Endodermal cell (in vitro differentiated cells): ENCODE measurements around the gene RSPH9. TPM values are rescaled to one million over a fixed set of nuclear protein-coding genes. Genes with fewer than 3 reads are reported as not detected.

Experiments used
- DNase-seq: peaks from one replicate; pipeline ENCODE4 v3.0.0-alpha.2; 2017
- H3K27ac ChIP-seq: 2 replicates; pipeline ENCODE4 v1.5.1; 2013; ENCODE audit warnings: mild to moderate bottlenecking, low read depth, low read length, moderate library complexity
- H3K27me3 ChIP-seq: 2 replicates; pipeline ENCODE4 v1.6.1; 2013; ENCODE audit warnings: mild to moderate bottlenecking, low read length, moderate library complexity; ENCODE audit not compliant: insufficient read depth, control insufficient read depth, poor library complexity, severe bottlenecking
- H3K36me3 ChIP-seq: 2 replicates; pipeline ENCODE4 v1.7.0; 2013; ENCODE audit warnings: mild to moderate bottlenecking, low read length, moderate library complexity; ENCODE audit not compliant: control insufficient read depth, insufficient read depth
- H3K4me1 ChIP-seq: one replicate; pipeline ENCODE4 v1.7.0; 2013; ENCODE audit warnings: low read length; ENCODE audit not compliant: control insufficient read depth, insufficient read depth
- H3K4me3 ChIP-seq: 2 replicates; pipeline ENCODE4 v1.5.1; 2013; ENCODE audit warnings: mild to moderate bottlenecking, low read length, moderate library complexity
- H3K9ac ChIP-seq: 2 replicates; pipeline ENCODE4 v1.6.1; 2013; ENCODE audit warnings: mild to moderate bottlenecking, low read length, moderate library complexity; ENCODE audit not compliant: poor library complexity, severe bottlenecking; ENCODE audit errors: extremely low read depth
- H3K9me3 ChIP-seq: 2 replicates; pipeline ENCODE4 v1.6.1; 2013; ENCODE audit warnings: mild to moderate bottlenecking, low read length, moderate library complexity; ENCODE audit not compliant: control insufficient read depth
- H3K27ac Mint-ChIP-seq: 2 replicates; pipeline ENCODE4 v1.8.0; 2020; ENCODE audit warnings: mixed read lengths
- H3K27me3 Mint-ChIP-seq: 2 replicates; pipeline ENCODE4 v1.8.0; 2021; ENCODE audit warnings: mild to moderate bottlenecking, mixed read lengths; ENCODE audit not compliant: insufficient read depth
- H3K36me3 Mint-ChIP-seq: 2 replicates; pipeline ENCODE4 v1.8.0; 2020; ENCODE audit warnings: low read depth, mixed read lengths
- H3K4me1 Mint-ChIP-seq: 2 replicates; pipeline ENCODE4 v1.8.0; 2020; ENCODE audit warnings: mixed read lengths
- H3K4me3 Mint-ChIP-seq: 2 replicates; pipeline ENCODE4 v1.8.0; 2020; ENCODE audit warnings: mild to moderate bottlenecking, moderate library complexity, mixed read lengths
- H3K9me3 Mint-ChIP-seq: 2 replicates; pipeline ENCODE4 v1.8.0; 2020; ENCODE audit warnings: mild to moderate bottlenecking, mixed read lengths
- CTCF ChIP-seq: fragments of 200-600 bp; sonication (generic); conservative IDR thresholded peaks from 2 replicates; pipeline ENCODE4 v1.5.0; 2021; ENCODE audit warnings: antibody characterized with exemption, mild to moderate bottlenecking
- WGBS, 2 experiments: methylation state at CpG; one replicate each; pipeline versions ENCODE4 v1.1.5 to v1.1.7; 2013; ENCODE audit warnings: missing lambda C conversion rate in 2 of 2, mixed read lengths in 1 of 2; ENCODE audit not compliant: insufficient coverage in 1 of 2, insufficient read length in 1 of 2; 5-methylcytosine and 5-hydroxymethylcytosine counted together
- total RNA-seq, 2 donors: library from RNA; stranded (reverse); fragmentation: NEBNext Ultra II Directional in 1 of 2; extraction: Animal tissue kit (Norgen Biotek cat#: 25700) in 1 of 2; gene quantifications; 2 replicates in 1 of 2; 3 replicates in 1 of 2; pipeline ENCODE4 v1.2.1, GENCODE V29; 2021

RSPH9 gene
- total RNA-seq, 2 donors from 2014 or later = 0.44 to 0.64 TPM

GRCh38 chr6:43614396-43614730 is 30.5 kb upstream of the RSPH9 start:
- no peak overlapping the region for H3K4me3 Mint-ChIP-seq
- H3K36me3 ChIP-seq = peaks cover 69% of the 10 kb centered on the region
- peaks cover 2% of the 10 kb centered on the region for H3K4me1 Mint-ChIP-seq
- 88 to 100% methylated on average over 1 to 3 of the region's 3 CpGs for WGBS, 2 experiments
- no peaks in the 10 kb centered on the region for H3K9me3 Mint-ChIP-seq
- H3K27me3 ChIP-seq = no peaks in the 10 kb centered on the region
- H3K9me3 ChIP-seq = no peaks in the 10 kb centered on the region
- H3K36me3 Mint-ChIP-seq = peaks cover 17% of the 10 kb centered on the region
- no peak for TF ChIP-seq CTCF
- no peaks in the 10 kb centered on the region for H3K27me3 Mint-ChIP-seq
- no peak overlapping the region for H3K9ac ChIP-seq
- no peak for DNase-seq
- no peak overlapping the region for H3K27ac Mint-ChIP-seq
- H3K27ac ChIP-seq = no peak overlapping the region
- no peaks in the 10 kb centered on the region for H3K4me1 ChIP-seq
- H3K4me3 ChIP-seq = no peak overlapping the region

GRCh38 chr6:43616725-43617472 is 27.9 kb upstream of the RSPH9 start:
- H3K27ac ChIP-seq = no peak overlapping the region
- Mint-ChIP-seq H3K9me3 (no peaks in the 10 kb centered on the region), H3K4me3 (no peak overlapping the region), H3K27me3 (no peaks in the 10 kb centered on the region), H3K4me1 (no peaks in the 10 kb centered on the region), H3K36me3 (peaks cover 35% of the 10 kb centered on the region), H3K27ac (no peak overlapping the region)
- H3K4me1 ChIP-seq = no peaks in the 10 kb centered on the region
- H3K9ac ChIP-seq = no peak overlapping the region
- H3K4me3 ChIP-seq = no peak overlapping the region
- peaks cover 75% of the 10 kb centered on the region for H3K36me3 ChIP-seq
- H3K27me3 ChIP-seq = no peaks in the 10 kb centered on the region
- DNase-seq = no peak
- no peak for TF ChIP-seq CTCF
- no peaks in the 10 kb centered on the region for H3K9me3 ChIP-seq
- WGBS, 2 experiments = 96 to 100% methylated on average over 7 to 9 of the region's 9 CpGs

GRCh38 chr6:43621078-43621835 is 23.6 kb upstream of the RSPH9 start:
- TF ChIP-seq CTCF = no peak
- H3K4me3 ChIP-seq = no peak overlapping the region
- peaks cover 84% of the 10 kb centered on the region for H3K36me3 ChIP-seq
- no peak overlapping the region for H3K27ac ChIP-seq
- DNase-seq = no peak
- peaks cover 63% of the 10 kb centered on the region for H3K36me3 Mint-ChIP-seq
- H3K9me3 Mint-ChIP-seq = no peaks in the 10 kb centered on the region
- H3K4me1 Mint-ChIP-seq = peaks cover 5% of the 10 kb centered on the region
- no peaks in the 10 kb centered on the region for H3K27me3 ChIP-seq
- H3K27me3 Mint-ChIP-seq = no peaks in the 10 kb centered on the region
- no peaks in the 10 kb centered on the region for H3K4me1 ChIP-seq
- 94 to 96% methylated on average over 10 to 12 of the region's 12 CpGs for WGBS, 2 experiments
- no peak overlapping the region for H3K4me3 Mint-ChIP-seq
- no peak overlapping the region for H3K27ac Mint-ChIP-seq
- no peaks in the 10 kb centered on the region for H3K9me3 ChIP-seq
- no peak overlapping the region for H3K9ac ChIP-seq
